Measurements from ENCODE around the gene MORN5.

GRCh38 chr9:122228191-122228567 lies 68.5 kb downstream of the MORN5 start:
- no peak for TF ChIP-seq CTCF (IDR thresholded peaks at IDR 0.05; ENCODE audit: low read depth, low read length)
- no peak for TF ChIP-seq POLR2A (IDR thresholded peaks at IDR 0.05; ENCODE audit: extremely low read depth, insufficient read length)
